Ectodermal cell (in vitro differentiated cells): ENCODE measurements around the gene NRCAM.

ENCODE experiments used
- H3K27ac ChIP-seq: 2 replicates; pipeline ENCODE4 v1.7.0; 2013; ENCODE audit warnings: mild to moderate bottlenecking, low read depth, low read length; ENCODE audit not compliant: insufficient read depth, poor library complexity, severe bottlenecking
- H3K27me3 ChIP-seq: 2 replicates; pipeline ENCODE4 v1.7.0; 2013; ENCODE audit warnings: mild to moderate bottlenecking, low read length; ENCODE audit not compliant: insufficient read depth, control insufficient read depth, poor library complexity, severe bottlenecking
- H3K36me3 ChIP-seq: one replicate; pipeline ENCODE4 v1.7.0; 2013; ENCODE audit warnings: low read length; ENCODE audit not compliant: control insufficient read depth, insufficient read depth
- H3K4me1 ChIP-seq: one replicate; pipeline ENCODE4 v1.7.0; 2013; ENCODE audit warnings: low read length; ENCODE audit not compliant: control insufficient read depth, insufficient read depth
- H3K4me3 ChIP-seq: 2 replicates; pipeline ENCODE4 v1.7.0; 2013; ENCODE audit warnings: low read depth, low read length, control low read depth; ENCODE audit not compliant: insufficient read depth
- H3K9me3 ChIP-seq: 2 replicates; pipeline ENCODE4 v1.7.0; 2013; ENCODE audit warnings: mild to moderate bottlenecking, low read length, moderate library complexity; ENCODE audit not compliant: control insufficient read depth
- WGBS, 2 experiments: methylation state at CpG; one replicate each; pipeline ENCODE4 v1.1.7; 2013; ENCODE audit warnings: missing lambda C conversion rate in 2 of 2; 5-methylcytosine and 5-hydroxymethylcytosine counted together

Gene NRCAM

DNA sequence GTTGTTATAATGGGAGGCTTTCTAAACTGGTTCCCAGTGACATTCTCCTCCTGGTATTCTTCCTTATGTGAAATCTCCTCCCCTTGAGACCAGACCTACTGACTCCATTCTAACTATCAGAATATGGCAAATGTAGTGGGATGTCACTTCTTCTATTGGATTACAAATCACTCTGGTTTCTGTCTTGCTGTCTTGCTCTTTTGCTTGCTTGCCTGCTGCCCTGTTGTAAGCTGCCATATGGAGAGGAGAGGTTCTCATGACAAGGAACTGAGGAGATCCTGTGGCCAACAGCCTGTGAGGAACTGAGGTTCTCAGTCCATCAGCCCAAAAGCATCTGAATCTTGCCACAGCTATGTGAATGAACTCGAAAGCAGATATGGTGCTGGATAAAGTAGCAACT lies 4.7 kb upstream of the NRCAM start:
- Histone ChIP-seq H3K4me1 (no peaks in the 10 kb centered on the region), H3K36me3 (no peaks in the 10 kb centered on the region), H3K27me3 (peaks cover 22% of the 10 kb centered on the region), H3K4me3 (no peak overlapping the region), H3K27ac (no peak overlapping the region), H3K9me3 (no peaks in the 10 kb centered on the region)
- WGBS, 2 experiments = 88 to 98% methylated on average over 1 of the region's 1 CpG

DNA sequence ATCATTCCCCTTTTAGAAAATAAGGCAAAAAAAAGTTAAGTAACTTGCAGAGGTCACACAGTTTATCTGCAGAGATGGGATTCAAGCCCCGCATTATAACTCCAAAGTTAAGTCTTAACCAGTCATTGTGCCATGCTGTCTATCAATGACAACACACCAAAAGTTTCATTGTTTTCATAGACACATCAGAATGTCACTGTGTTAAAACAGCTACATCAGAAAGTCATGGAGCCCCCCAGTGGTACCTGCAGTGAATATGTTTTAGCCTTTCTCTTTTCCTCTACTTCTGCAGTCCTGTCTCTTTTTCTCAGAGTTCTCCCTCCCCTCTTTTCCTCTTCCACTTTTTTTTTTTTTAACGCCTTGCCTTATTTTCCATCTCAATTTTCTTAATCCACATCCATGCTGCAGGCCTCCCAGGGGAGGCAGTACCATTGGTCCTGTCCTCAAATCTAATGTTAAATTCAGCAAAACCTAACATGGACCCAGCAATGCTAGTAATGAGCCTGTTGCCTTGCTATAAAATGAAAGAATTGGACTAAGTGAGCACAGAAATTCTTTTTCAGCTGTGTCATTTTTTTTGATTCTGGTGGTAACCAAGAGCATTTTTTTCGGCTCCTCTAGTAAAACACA lies 3.8 kb upstream of the NRCAM start:
- H3K4me3 ChIP-seq = no peak overlapping the region
- no peaks in the 10 kb centered on the region for H3K4me1 ChIP-seq
- 63 to 65% methylated on average over 3 of the region's 3 CpGs for WGBS, 2 experiments
- no peak overlapping the region for H3K27ac ChIP-seq
- peaks cover 31% of the 10 kb centered on the region for H3K27me3 ChIP-seq
- no peaks in the 10 kb centered on the region for H3K36me3 ChIP-seq
- H3K9me3 ChIP-seq = no peaks in the 10 kb centered on the region

DNA sequence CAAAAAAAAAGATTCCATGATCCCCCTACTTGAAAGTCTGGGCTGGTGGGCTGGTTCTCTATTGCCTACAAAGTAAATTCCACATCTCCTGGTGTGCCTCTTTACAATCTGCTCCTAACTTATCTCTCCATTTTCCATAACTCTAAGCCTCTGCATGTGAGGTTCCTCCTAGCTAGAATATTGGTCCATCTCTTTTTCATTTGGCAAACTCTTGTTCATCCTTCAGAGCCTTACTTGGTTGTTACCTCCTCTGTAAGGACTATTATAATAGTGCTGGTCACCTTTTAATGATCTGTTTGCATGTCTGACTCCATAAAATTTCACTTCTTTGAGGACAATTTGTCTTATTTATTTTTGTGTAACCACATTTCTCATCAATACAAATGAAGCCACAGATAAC lies 1.6 kb upstream of the NRCAM start:
- Histone ChIP-seq H3K36me3 (no peaks in the 10 kb centered on the region), H3K9me3 (no peaks in the 10 kb centered on the region), H3K27me3 (peaks cover 46% of the 10 kb centered on the region), H3K27ac (no peak overlapping the region), H3K4me3 (no peak overlapping the region), H3K4me1 (no peaks in the 10 kb centered on the region)

DNA sequence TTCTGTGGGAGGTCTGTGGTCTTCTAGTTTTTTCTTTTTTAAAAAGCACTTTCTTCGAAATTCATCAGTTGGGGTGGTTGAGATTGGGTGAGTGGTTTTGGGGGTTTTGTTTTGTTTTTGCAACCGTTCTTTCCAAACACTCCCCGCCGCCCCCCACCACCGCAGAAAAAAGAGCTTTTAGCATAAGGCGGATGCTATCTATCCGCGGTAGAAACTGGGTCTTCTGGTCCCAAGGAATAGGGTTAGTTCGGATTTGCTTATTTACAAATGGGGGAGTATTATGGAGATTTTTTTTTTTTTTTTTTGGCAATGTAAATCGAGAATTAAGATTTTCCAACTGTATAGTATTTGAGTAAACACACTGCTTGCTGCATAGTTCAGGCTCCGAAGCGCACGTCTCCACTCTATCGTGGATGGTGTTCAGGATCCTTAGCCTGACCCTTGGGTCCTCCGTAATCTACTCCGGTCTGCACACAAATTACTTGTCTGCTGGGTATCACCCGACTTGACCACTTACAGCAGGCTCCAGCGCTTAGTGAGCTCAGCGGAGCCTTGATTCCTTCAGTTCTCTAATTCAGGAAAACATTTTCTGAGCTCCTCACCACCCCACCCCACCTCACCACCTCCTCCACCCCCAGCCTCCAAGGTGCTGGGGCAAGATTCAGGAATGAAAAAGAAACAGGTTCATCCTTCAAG lies 757 bp upstream of the NRCAM start:
- Histone ChIP-seq H3K4me1 (no peaks in the 10 kb centered on the region), H3K4me3 (peak overlapping the region; percentile 68), H3K9me3 (no peaks in the 10 kb centered on the region), H3K27ac (no peak overlapping the region), H3K27me3 (peaks cover 46% of the 10 kb centered on the region), H3K36me3 (no peaks in the 10 kb centered on the region)
- 17 to 22% methylated on average over 18 to 19 of the region's 19 CpGs for WGBS, 2 experiments

DNA sequence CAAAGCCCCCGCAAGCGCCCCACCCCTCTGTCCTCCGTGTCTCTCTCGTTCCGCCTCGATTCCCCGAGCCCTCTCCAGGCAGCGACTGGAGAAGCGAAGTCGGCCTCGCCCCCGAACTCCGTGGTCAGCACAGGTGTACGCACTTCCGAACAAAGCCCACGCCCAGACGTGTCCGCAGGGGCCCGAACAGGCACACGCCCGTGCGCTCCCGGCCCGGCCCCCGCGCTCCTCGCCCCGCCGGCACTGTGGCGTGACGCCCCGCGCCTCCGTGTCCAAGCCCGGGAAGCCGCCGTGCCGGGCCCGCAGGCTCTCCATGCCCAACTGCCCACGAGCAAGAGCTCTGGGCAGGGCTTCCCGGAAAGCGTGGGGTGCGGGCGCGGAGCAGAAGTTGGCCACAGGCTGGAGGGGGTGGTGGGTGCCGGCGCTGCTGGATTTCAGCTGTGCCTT lies 662 bp downstream of the NRCAM start:
- Histone ChIP-seq H3K4me3 (peak overlapping the region; percentile 68), H3K36me3 (no peaks in the 10 kb centered on the region), H3K27ac (no peak overlapping the region), H3K27me3 (peaks cover 46% of the 10 kb centered on the region), H3K9me3 (no peaks in the 10 kb centered on the region), H3K4me1 (no peaks in the 10 kb centered on the region)
- 0 to 1% methylated on average over 47 of the region's 47 CpGs for WGBS, 2 experiments

DNA sequence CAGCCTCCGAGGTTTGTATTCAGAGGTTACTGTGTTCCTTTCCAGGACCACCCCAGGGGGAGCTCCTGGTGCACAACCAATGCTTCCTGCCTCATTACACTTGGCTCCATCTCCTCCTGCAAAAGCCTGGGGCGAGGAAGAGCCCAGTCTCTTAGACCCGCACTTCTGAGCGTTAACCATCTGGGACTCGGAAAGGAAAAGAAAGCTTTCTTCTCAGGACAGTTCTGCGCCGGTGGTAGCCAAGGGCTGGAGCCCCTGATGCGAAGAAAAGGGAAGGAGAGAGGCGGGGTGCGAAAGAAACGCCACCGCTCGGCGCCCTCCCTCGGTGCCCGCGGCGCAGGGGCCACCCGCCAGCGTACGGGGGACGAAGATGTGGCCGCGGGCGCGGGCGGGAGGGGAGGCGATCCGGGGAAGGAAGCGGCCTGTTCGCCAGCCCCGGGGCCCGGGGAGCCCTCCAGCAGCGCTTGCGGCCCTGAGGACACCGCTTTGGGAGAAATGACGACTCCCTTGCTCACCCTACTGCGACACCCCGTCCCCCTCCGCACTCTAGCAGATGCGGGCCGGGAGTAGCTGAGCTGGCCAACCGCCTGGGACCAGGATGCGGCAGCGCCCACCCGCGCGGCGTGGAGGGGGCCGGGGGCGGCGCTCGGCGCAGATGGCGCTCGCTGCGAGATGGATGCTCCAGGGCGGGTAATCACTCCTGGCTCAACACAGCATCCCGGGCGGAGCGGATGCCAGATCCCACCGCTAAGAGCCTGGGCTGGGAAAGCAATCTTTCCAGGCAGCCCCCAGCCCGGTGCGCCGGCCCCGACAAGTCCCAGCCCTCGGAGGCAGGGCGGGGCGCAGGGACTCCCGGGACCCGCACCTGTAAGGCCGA lies 1.3 kb downstream of the NRCAM start:
- H3K4me3 ChIP-seq = peak overlapping the region; percentile 68
- no peak overlapping the region for H3K27ac ChIP-seq
- H3K9me3 ChIP-seq = no peaks in the 10 kb centered on the region
- H3K36me3 ChIP-seq = no peaks in the 10 kb centered on the region
- peaks cover 5% of the 10 kb centered on the region for H3K4me1 ChIP-seq
- H3K27me3 ChIP-seq = peaks cover 46% of the 10 kb centered on the region
- WGBS, 2 experiments = 0% methylated on average over 72 of the region's 72 CpGs

DNA sequence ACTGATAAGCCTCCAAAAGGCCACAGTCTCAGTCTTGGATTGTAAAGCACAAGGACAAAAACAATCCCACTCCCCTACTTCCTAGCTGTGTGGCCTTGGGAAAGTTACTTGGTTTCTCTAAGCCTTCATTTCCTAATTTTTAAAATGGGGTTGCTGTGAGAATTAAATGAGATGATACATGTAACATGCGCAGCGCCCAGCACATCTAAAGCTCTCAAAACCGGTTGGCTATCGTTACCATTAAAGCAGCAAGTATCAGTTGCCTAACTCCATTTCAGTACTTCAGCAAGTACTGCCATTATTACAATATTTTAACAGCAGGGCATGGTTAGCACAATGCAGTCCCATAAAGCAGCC lies 1.9 kb downstream of the NRCAM start:
- Histone ChIP-seq H3K36me3 (no peaks in the 10 kb centered on the region), H3K9me3 (no peaks in the 10 kb centered on the region), H3K4me3 (peak overlapping the region; percentile 68), H3K27ac (no peak overlapping the region), H3K4me1 (peaks cover 11% of the 10 kb centered on the region), H3K27me3 (peaks cover 46% of the 10 kb centered on the region)
- WGBS, 2 experiments = 38 to 39% methylated on average over 4 of the region's 4 CpGs

DNA sequence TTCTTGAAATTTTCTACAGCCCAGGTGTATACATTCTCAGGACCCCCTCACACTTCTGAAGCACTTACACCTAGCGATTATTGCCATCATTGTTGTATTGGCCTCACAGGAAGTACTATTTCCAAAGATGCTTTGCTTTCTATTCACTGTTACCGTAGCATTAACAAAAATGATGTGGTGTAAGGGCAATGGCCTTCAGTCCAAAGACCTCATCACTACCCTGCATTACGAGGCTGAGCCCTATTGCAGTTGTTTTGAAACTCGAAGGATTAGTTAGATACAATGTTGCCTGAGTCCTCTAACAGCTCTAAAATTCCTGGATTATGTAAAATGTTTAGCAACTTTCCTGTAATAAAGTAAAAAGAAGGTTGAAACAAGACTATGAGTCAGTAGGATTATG lies 2.9 kb downstream of the NRCAM start:
- H3K36me3 ChIP-seq = no peaks in the 10 kb centered on the region
- H3K27me3 ChIP-seq = peaks cover 44% of the 10 kb centered on the region
- no peak overlapping the region for H3K4me3 ChIP-seq
- H3K27ac ChIP-seq = no peak overlapping the region
- peaks cover 20% of the 10 kb centered on the region for H3K4me1 ChIP-seq
- WGBS, 2 experiments = 85 to 90% methylated on average over 4 of the region's 4 CpGs
- no peaks in the 10 kb centered on the region for H3K9me3 ChIP-seq

DNA sequence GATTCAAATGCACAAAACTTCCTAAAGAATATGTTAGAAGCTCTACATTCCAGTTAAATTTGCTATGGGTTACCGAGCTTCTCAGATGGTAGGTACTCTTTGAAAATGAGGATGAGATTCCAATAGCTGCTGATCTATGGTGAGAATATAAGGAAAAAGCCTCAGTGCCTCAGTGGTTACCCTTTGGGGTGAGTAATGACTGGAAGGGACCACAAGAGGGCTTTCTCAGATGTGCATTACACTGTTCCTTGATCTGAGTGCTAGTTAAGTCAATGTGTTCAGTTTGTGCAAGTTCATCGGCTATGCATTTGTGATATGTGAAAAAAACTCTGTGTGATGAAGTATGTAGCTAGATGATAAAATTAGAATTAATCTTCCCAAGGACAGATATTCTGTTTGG lies 3.5 kb downstream of the NRCAM start:
- peaks cover 38% of the 10 kb centered on the region for H3K27me3 ChIP-seq
- 65 to 78% methylated on average over 2 of the region's 2 CpGs for WGBS, 2 experiments

DNA sequence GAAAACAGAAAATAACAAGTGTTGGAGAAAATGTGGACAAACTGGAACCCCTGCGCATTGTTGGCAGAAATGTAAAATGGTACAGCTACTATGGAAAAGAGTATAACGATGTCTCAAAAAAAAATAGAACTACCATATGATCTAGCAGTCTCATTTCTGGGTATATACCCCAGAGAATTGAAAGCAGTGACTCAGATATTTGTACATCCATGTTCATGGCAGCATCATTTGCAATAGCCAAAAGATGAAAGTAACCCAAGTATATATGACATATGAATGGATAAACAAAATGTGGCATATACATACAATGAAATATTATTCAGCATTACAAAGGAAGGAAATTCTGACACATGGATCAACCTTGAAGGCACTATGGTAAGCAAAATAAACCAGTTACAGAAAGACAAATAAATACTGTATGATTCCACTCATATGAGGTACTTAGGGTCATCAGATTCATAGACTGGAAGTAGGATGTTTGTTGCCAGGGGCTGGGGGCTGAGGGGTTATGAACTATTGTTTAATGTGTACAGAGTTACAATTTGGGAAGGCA lies 4.9 kb downstream of the NRCAM start:
- Histone ChIP-seq H3K4me1 (peaks cover 20% of the 10 kb centered on the region), H3K9me3 (no peaks in the 10 kb centered on the region), H3K4me3 (no peak overlapping the region), H3K36me3 (no peaks in the 10 kb centered on the region), H3K27me3 (peaks cover 25% of the 10 kb centered on the region), H3K27ac (no peak overlapping the region)
- 100% methylated on average over 2 of the region's 2 CpGs for WGBS, 2 experiments

More for the DNA sequence above, 3.5 kb downstream of the NRCAM start:
- Histone ChIP-seq H3K36me3 (no peaks in the 10 kb centered on the region), H3K4me1 (peaks cover 20% of the 10 kb centered on the region), H3K9me3 (no peaks in the 10 kb centered on the region), H3K4me3 (no peak overlapping the region), H3K27ac (no peak overlapping the region)
